IPS-18a (cell line): Measurements from ENCODE around the gene ADIRF.

Experiments
- H3K27ac ChIP-seq: one replicate; pipeline ENCODE4 v1.5.1; 2013; ENCODE audit warnings: low read length
- H3K27me3 ChIP-seq: one replicate; pipeline ENCODE4 v1.6.1; 2013; ENCODE audit warnings: mild to moderate bottlenecking, low read length; ENCODE audit not compliant: control insufficient read depth, insufficient read depth
- H3K36me3 ChIP-seq: one replicate; pipeline ENCODE4 v1.6.1; 2013; ENCODE audit warnings: low read depth, low read length; ENCODE audit not compliant: control insufficient read depth
- H3K4me1 ChIP-seq: one replicate; pipeline ENCODE4 v1.6.1; 2013; ENCODE audit warnings: low read depth, low read length; ENCODE audit not compliant: control insufficient read depth
- H3K4me3 ChIP-seq: one replicate; pipeline ENCODE4 v1.5.1; 2013; ENCODE audit warnings: low read length
- H3K9ac ChIP-seq: one replicate; pipeline ENCODE4 v1.6.1; 2013; ENCODE audit warnings: mild to moderate bottlenecking, low read length, moderate library complexity
- H3K9me3 ChIP-seq: one replicate; pipeline ENCODE4 v1.6.1; 2013; ENCODE audit warnings: low read depth, low read length; ENCODE audit not compliant: control insufficient read depth

ADIRF gene

GRCh38 chr10:86964061-86964846 lies 4.0 kb upstream of the ADIRF start:
- no peak overlapping the region for H3K9ac ChIP-seq
- H3K36me3 ChIP-seq: no peaks in the 10 kb centered on the region
- no peaks in the 10 kb centered on the region for H3K27me3 ChIP-seq
- H3K4me1 ChIP-seq: peaks cover 17% of the 10 kb centered on the region
- no peak overlapping the region for H3K4me3 ChIP-seq
- H3K27ac ChIP-seq: no peak overlapping the region
- no peaks in the 10 kb centered on the region for H3K9me3 ChIP-seq

- no peaks in the 10 kb centered on the region for H3K36me3 ChIP-seq
- no peaks in the 10 kb centered on the region for H3K9me3 ChIP-seq
- H3K9ac ChIP-seq: no peak overlapping the region
- peaks cover 22% of the 10 kb centered on the region for H3K4me1 ChIP-seq
- no peaks in the 10 kb centered on the region for H3K27me3 ChIP-seq
- H3K4me3 ChIP-seq: no peak overlapping the region
- no peak overlapping the region for H3K27ac ChIP-seq
Observed at GRCh38 chr10:86964847-86965190, 3.5 kb upstream of the ADIRF start.

- H3K9ac ChIP-seq: no peak overlapping the region
- H3K4me1 ChIP-seq: peaks cover 27% of the 10 kb centered on the region
- no peaks in the 10 kb centered on the region for H3K9me3 ChIP-seq
- H3K27me3 ChIP-seq: peaks cover under 1% of the 10 kb centered on the region
- no peaks in the 10 kb centered on the region for H3K36me3 ChIP-seq
- H3K27ac ChIP-seq: no peak overlapping the region
- no peak overlapping the region for H3K4me3 ChIP-seq
Observed at GRCh38 chr10:86965986-86966654, 2.2 kb upstream of the ADIRF start.

GRCh38 chr10:86967481-86967941 lies 771 bp upstream of the ADIRF start:
- H3K4me3 ChIP-seq: no peak overlapping the region
- no peak overlapping the region for H3K9ac ChIP-seq

GRCh38 chr10:86968994-86969355 lies 693 bp downstream of the ADIRF start:
- peaks cover 21% of the 10 kb centered on the region for H3K27me3 ChIP-seq
- no peaks in the 10 kb centered on the region for H3K9me3 ChIP-seq
- H3K4me3 ChIP-seq: no peak overlapping the region
- peaks cover 30% of the 10 kb centered on the region for H3K4me1 ChIP-seq
- H3K9ac ChIP-seq: no peak overlapping the region
- H3K36me3 ChIP-seq: no peaks in the 10 kb centered on the region
- no peak overlapping the region for H3K27ac ChIP-seq

More at GRCh38 chr10:86967481-86967941, 771 bp upstream of the ADIRF start:
- Histone ChIP-seq H3K9me3 (no peaks in the 10 kb centered on the region), H3K36me3 (no peaks in the 10 kb centered on the region), H3K27me3 (peaks cover 15% of the 10 kb centered on the region), H3K27ac (no peak overlapping the region), H3K4me1 (peaks cover 30% of the 10 kb centered on the region)

- Histone ChIP-seq H3K36me3 (no peaks in the 10 kb centered on the region), H3K9me3 (no peaks in the 10 kb centered on the region), H3K4me3 (no peak overlapping the region), H3K4me1 (peaks cover 30% of the 10 kb centered on the region), H3K27me3 (peaks cover 21% of the 10 kb centered on the region), H3K9ac (no peak overlapping the region), H3K27ac (no peak overlapping the region)
Observed at GRCh38 chr10:86969421-86970041, 1.2 kb downstream of the ADIRF start.

GRCh38 chr10:86970162-86970981 lies 2.1 kb downstream of the ADIRF start:
- H3K36me3 ChIP-seq: no peaks in the 10 kb centered on the region
- peaks cover 21% of the 10 kb centered on the region for H3K27me3 ChIP-seq
- H3K9me3 ChIP-seq: no peaks in the 10 kb centered on the region
- peak overlapping the region; percentile 68 for H3K4me3 ChIP-seq
- peaks cover 30% of the 10 kb centered on the region for H3K4me1 ChIP-seq
- H3K9ac ChIP-seq: peak overlapping the region; percentile 49
- no peak overlapping the region for H3K27ac ChIP-seq

- Histone ChIP-seq H3K4me1 (peaks cover 26% of the 10 kb centered on the region), H3K9ac (peak overlapping the region; percentile 49)
Observed at GRCh38 chr10:86970982-86971231, 2.6 kb downstream of the ADIRF start.

GRCh38 chr10:86971232-86971991 lies 3.1 kb downstream of the ADIRF start:
- no peak overlapping the region for H3K27ac ChIP-seq
- peak overlapping the region; percentile 49 for H3K9ac ChIP-seq
- H3K4me3 ChIP-seq: peak overlapping the region; percentile 68

More at GRCh38 chr10:86970982-86971231, 2.6 kb downstream of the ADIRF start:
- no peaks in the 10 kb centered on the region for H3K9me3 ChIP-seq
- H3K36me3 ChIP-seq: no peaks in the 10 kb centered on the region
- H3K4me3 ChIP-seq: peak overlapping the region; percentile 68
- H3K27ac ChIP-seq: no peak overlapping the region
- H3K27me3 ChIP-seq: peaks cover 21% of the 10 kb centered on the region

GRCh38 chr10:86972613-86973380 lies 4.5 kb downstream of the ADIRF start:
- H3K4me3 ChIP-seq: no peak overlapping the region
- H3K27ac ChIP-seq: no peak overlapping the region
- H3K4me1 ChIP-seq: peaks cover 17% of the 10 kb centered on the region
- no peaks in the 10 kb centered on the region for H3K9me3 ChIP-seq
- no peak overlapping the region for H3K9ac ChIP-seq
- H3K36me3 ChIP-seq: no peaks in the 10 kb centered on the region
- H3K27me3 ChIP-seq: peaks cover 21% of the 10 kb centered on the region

More at GRCh38 chr10:86971232-86971991, 3.1 kb downstream of the ADIRF start:
- Histone ChIP-seq H3K27me3 (peaks cover 21% of the 10 kb centered on the region), H3K36me3 (no peaks in the 10 kb centered on the region), H3K9me3 (no peaks in the 10 kb centered on the region), H3K4me1 (peaks cover 21% of the 10 kb centered on the region)
